ENCODE data around the gene SYT8. TPM values are rescaled to one million over a fixed set of nuclear protein-coding genes. Genes with fewer than 3 reads are reported as not detected.
A peak's percentile ranks its signal among the peaks of the same experiment; 100 is the strongest.

SYT8 gene
- total RNA-seq, 1 experiment from 2014 or later, result not detected

GRCh38 chr11:1830322-1831223 lies 4.2 kb upstream of the SYT8 start:
- in situ Hi-C loops (cut with HindIII; ENCODE audit: low sequenced_read_pairs), result no loop called here

DNA sequence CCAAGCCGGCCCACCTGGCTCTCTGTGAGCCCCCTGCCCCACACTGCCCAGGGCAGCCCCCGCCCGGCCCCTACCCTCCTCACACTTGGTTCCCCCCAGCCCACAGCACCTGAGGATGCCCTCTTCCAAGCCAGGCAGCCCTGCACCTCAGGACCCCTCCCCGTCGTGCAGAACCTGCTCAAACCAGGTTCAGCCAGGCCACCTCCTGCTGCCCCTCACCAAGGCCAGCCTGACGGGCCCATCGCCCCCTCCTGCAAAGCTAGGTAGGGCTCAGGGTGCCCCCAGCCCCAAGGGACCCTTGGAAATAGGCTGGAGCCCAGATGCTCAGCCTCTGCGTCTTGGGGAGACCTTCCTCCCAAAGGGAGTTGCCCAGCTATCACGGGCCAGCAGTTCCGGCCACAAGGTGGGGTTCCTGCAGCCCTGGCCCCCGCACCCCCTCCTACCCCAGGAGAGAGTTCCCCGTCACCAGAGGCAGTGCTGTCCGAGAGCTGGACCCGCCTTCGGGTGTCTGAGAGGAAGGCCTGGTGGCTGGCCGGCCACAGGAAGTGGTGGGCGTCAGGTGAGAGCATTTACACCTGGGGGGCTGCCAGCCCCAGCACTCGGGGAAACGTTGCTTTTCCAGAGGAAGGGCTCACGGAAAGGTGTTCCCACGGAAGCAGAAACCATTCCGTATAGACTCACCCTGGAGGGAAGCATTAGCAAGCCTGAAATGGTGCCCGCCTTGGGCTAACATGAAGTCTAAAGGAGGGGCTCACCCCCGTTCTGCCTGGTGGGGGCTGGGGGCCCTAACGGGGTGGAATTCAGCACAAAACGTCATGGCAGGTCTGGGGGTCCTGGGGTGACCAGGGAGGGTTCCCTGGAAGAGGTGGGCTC lies 3.2 kb upstream of the SYT8 start:
- no peak for DNase-seq (ENCODE audit: low spot score)
- in situ Hi-C loops (cut with HindIII; ENCODE audit: low sequenced_read_pairs), result no loop called here

More at GRCh38 chr11:1830322-1831223, 4.2 kb upstream of the SYT8 start:
- DNase-seq (ENCODE audit: low spot score), result no peak

DNA sequence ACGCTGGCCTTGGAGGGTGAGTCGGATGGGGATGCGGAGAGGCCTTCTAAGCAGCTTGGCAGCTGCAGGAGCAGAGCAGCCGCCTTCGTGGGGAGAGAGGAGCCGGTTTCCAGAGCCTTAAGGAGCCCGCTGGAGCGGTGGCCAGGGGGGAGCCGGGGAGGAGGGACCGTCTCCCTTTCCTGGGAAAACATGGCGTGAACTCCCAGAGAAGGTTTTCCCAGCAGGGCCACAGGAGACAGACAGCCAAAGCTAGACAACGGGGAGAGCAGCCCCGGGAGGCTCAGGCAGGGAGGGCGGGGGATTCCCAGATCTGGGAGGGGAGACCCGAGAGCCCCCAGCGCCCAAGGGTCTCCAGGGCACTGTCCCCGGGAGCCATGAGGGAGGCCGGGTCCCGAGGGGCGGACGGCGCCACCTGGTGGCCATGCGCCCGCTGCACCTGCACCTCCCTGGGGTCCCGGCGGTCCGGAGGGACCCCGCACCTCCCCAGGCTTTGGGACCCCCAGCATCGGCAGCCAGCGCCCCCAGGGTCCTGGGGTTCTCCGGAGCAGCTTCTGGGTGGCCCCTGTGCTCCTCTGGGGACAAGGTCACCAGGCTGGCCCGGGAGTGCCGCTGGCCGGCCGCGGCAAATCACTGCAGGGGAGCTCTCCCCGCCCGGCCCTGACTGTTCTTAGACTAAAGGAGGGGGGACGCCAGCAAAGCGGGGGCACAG lies 2.4 kb upstream of the SYT8 start:
- in situ Hi-C loops (cut with HindIII; ENCODE audit: low sequenced_read_pairs), result no loop called here
- DNase-seq (ENCODE audit: low spot score), result peak; percentile 31

- DNase-seq (ENCODE audit: low spot score), result peak; percentile 2
- in situ Hi-C loops (cut with HindIII; ENCODE audit: low sequenced_read_pairs), result no loop called here
Observed at GRCh38 chr11:1832920-1833295, 1.9 kb upstream of the SYT8 start.

DNA sequence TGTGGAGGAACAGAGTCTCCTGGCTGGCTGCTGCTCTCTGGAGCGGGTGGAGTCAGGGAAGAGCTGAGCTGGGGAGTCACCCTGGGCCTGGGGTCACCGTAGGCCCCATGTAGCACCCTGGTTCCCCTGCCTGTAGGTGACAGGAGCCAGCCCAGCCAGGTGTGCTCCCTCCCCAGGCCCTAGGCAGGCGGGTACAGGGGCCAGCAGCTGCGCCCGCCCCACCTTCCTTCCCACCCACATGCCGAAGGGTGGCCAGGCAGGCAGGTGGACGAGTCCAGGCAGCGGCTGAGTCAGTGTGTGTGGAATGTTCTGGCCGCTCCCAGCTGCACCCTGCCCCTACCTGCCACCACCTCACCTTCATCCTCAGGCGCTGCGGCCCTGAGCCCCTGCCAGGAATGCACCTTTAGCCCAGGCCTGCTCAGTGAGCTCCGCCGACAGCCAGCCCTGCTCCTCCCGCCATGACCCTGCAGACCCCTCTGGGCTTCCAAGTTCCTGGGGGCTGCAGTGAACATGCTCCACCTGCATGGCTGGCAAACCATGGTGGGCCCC lies 654 bp upstream of the SYT8 start:
- in situ Hi-C loops (cut with HindIII; ENCODE audit: low sequenced_read_pairs), result no loop called here
- no peak for DNase-seq (ENCODE audit: low spot score)

- in situ Hi-C loops (cut with HindIII; ENCODE audit: low sequenced_read_pairs), result no loop called here
- DNase-seq (ENCODE audit: low spot score), result no peak
Observed at GRCh38 chr11:1835671-1836010, 851 bp downstream of the SYT8 start.

DNA sequence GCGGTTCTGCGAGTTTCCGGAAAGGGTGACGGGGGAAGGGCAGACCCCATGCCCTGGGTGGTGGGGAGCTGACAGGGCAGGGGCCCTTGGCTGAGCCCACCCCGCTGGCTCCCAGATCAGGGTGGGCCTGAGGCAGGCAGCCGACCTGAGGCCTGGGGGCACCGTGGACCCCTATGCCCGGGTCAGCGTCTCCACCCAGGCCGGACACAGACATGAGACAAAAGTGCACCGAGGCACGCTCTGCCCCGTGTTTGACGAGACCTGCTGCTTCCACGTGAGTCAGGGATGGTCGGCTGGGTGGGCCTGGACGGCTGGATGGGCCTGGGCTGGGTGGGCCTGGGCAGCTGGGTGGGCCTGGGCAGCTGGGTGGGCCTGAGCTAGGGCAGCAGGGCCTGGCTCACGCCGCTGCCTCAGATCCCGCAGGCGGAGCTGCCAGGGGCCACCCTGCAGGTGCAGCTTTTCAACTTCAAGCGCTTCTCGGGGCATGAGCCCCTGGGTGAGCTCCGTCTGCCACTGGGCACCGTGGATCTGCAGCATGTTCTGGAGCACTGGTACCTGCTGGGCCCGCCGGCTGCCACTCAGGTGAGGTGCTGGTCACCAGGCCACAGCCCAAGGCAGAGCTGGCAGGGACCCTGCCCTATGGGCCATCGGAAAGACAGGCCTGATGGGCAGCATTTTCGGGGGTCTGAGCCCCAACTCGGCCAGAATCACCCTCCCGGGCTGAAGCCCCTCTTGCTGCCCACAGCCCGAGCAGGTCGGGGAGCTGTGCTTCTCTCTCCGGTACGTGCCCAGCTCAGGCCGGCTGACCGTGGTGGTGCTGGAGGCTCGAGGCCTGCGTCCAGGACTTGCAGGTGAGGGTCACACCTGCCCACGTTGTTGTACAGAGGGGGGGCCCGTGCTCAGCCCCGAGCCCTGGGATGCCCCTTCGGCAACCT lies 1.5 kb downstream of the SYT8 start:
- peak; percentile 12 for DNase-seq (ENCODE audit: low spot score)
- in situ Hi-C loops (cut with HindIII; ENCODE audit: low sequenced_read_pairs), result no loop called here

DNA sequence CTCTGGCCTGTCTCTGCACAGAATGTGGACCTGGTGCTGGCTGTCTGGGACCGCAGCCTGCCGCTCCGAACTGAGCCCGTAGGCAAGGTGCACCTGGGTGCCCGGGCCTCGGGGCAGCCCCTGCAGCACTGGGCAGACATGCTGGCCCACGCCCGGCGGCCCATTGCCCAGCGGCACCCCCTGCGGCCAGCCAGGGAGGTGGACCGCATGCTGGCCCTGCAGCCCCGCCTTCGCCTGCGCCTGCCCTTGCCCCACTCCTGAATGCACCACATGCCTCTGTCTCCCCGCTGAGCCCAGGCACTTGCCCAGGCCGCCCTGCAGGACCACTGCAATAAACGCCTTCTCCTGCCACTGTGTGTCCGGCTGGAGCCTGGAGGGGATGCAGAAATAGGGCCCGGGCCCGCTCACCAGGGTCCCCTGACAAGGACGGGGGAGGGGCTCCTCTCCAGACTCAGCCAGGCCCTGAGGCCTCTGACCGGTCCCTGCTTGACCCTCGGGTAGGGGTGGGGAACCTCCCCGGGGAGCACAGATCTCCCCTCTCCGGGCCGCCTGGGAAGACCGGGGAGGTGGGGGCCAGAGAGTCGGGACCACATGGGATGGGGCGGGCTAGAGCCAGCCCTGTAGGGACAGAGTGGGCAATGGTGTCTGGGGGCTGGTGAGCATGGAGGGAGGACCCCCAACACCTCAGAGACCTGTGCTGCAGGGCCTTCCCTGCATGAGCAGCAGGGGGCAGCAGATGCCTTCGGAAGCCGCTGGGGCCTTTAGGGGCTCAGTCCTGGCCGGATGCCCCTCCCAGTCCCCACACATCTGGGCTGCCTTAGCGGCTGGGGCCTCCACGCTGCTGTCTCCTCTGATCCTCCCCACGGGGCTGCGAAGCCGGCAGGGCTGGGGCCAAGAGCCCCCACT lies 2.6 kb downstream of the SYT8 start:
- in situ Hi-C loops (cut with HindIII; ENCODE audit: low sequenced_read_pairs), result no loop called here

GRCh38 chr11:1838077-1838425 lies 3.3 kb downstream of the SYT8 start:
- in situ Hi-C loops (cut with HindIII; ENCODE audit: low sequenced_read_pairs), result no loop called here
- DNase-seq (ENCODE audit: low spot score), result no peak

More for the DNA sequence above, 2.6 kb downstream of the SYT8 start:
- peak; percentile 19 for DNase-seq (ENCODE audit: low spot score)

DNA sequence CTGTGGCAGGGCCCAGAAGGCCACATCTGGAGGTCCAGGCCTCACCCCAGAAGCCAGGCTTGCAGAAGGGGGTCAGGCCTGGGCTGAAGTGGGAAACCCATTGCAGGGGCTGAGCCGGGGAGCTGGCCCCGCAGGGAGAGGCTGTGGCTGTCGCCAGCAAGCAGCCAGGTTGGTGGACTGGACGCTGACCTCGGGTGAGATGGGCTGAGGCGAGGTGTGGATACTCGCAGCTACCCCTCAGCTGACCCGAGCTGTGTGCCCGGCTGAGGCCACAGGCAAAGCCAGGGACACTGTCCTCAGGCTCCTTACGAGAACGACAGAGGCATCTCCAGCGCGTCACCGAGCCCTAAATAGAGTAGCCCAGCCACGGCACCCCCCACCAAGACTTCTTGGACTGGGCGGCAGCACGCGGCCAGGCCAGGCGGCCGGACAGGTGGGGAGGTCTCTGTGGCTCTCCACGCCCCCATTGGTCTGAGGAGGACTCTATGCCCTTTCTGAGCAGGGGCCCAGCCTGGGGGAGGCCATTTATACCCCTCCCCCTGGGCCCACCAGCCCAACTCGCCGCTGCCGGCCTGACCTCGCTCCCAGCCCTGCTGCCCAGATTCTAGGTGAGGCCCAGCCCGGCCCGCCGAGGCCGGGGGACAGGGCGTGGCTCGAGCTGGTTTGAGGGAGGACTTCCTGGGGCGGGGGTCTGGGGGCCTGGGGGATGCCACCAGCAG lies 3.8 kb downstream of the SYT8 start, which contains the start of gene TNNI2:
TSS of gene TNNI2 (plus strand) at position 556 of the 719 bp plus-strand sequence. CDS start 716 bp downstream, outside the sequence.
- in situ Hi-C loops (cut with HindIII; ENCODE audit: low sequenced_read_pairs), result no loop called here
- DNase-seq (ENCODE audit: low spot score), result no peak

- no peak for DNase-seq (ENCODE audit: low spot score)
- in situ Hi-C loops (cut with HindIII; ENCODE audit: low sequenced_read_pairs), result no loop called here
Observed at GRCh38 chr11:1839204-1839923, 4.6 kb downstream of the SYT8 start.

DNA sequence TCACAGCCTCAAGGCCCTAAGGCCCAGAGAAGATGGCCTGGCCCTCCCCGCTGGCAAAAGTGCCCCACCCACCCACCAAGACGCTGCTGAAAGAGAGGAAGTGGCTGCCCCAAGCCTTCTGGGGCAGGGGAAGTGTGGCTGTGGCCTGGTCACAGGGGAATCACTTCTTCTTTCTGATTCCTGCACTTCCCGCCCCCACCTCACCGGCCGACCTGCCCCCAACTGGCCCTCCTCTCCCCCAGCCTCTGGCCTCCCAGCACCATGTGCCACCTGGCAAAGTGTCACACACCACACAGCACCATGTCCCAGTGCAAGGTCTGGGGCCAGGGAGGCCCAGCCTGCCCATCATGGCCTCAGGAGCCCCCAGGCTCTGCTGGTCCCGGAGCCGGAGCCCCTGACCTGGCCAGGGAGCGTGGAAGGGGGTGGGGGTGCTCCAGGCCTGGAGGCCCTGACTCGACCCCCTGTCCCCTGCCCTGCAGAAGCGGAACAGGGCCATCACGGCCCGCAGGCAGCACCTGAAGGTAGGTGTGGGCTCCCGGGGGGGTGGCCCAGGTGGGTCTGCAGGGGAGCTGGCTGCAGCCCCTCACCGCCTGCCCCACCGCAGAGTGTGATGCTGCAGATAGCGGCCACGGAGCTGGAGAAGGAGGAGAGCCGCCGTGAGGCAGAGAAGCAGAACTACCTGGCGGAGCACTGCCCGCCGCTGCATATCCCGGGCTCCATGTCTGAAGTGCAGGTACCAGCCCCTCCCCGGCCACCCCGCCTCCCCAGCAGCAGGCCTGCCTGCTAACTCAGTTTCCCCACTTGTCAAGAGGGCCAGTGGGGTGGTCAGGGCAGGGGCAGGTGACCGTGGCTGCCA lies 5.4 kb downstream of the SYT8 start:
- in situ Hi-C loops (cut with HindIII; ENCODE audit: low sequenced_read_pairs), result no loop called here
- DNase-seq (ENCODE audit: low spot score), result no peak

DNA sequence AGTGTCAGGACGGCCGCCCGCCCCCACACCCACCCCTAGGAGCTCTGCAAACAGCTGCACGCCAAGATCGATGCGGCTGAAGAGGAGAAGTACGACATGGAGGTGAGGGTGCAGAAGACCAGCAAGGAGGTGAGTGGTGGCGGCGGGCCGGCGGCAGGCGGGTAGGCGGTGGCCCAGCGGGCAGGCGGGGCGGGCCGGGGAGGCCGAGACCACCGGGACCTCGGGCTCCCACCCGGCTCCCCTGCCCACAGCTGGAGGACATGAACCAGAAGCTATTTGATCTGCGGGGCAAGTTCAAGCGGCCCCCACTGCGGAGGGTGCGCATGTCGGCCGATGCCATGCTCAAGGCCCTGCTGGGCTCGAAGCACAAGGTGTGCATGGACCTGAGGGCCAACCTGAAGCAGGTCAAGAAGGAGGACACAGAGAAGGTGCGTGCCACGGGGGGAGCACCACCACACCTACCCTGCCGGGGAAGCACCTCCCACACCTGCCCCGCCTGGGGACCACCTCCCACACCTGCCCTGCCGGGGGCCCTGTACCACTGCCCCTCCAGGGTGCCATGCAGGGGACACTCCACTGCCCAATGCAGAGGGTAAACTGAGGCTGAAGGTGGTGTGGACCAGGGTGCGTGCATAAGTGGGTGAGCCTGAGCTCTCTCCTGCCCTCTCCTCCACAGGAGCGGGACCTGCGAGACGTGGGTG lies 6.1 kb downstream of the SYT8 start:
- DNase-seq (ENCODE audit: low spot score), result no peak
- in situ Hi-C loops (cut with HindIII; ENCODE audit: low sequenced_read_pairs), result no loop called here

DNA sequence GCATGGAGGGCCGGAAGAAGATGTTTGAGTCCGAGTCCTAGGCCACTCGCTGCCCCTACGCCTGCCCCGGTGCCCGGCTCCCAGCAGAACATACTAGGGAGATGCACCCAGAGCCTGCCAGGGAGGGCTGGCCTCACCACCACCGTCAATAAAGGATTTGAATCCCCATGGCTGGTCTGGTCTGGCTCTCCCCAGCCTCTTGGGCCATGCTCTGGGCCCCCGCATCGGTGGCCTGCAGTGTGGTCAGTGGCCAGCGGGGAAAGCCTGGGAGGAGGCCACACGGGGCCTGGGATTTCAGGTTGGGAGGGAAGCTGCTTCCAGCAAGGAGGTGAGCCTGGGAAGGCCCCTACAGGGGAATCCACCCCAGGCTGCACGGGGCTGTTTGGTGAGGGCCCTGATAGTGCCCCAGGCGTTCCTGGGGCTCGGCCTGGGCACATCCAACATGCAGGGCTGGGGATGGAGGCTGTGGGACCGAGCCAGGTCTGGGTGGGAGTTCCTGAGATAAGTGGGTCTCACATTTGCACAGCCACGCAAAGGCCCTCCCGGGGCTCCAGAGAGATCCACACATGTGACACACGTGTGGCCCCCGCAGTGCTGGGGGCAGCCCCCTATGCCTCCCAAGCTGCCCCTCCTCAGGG lies 6.8 kb downstream of the SYT8 start:
- DNase-seq (ENCODE audit: low spot score), result no peak
- in situ Hi-C loops (cut with HindIII; ENCODE audit: low sequenced_read_pairs), result no loop called here

Measured in G401 (cell line).